Neural cell (in vitro differentiated cells): ENCODE results near the gene PTPRD. TPM values are rescaled to one million over a fixed set of nuclear protein-coding genes. Genes with fewer than 3 reads are reported as not detected.

Source experiments
- H2AFZ ChIP-seq: fragments of 200-600, 300-800 bp; sonication (generic), shearing (Covaris generic); 2 replicates; pipeline ENCODE4 v1.6.0; 2014; ENCODE audit warnings: low read depth, mild to moderate bottlenecking, antibody characterized with exemption, low read length, moderate library complexity
- H3F3A ChIP-seq: fragments of 200-600 bp; shearing (Covaris generic); 2 replicates; pipeline ENCODE4 v1.6.1; 2016; ENCODE audit warnings: mild to moderate bottlenecking, moderate library complexity, mixed read lengths, antibody characterized with exemption, low read length; ENCODE audit not compliant: insufficient read depth, poor library complexity, severe bottlenecking
- H3K27ac ChIP-seq: fragments of 200-600, 300-800 bp; sonication (generic), shearing (Covaris generic); 2 replicates; pipeline ENCODE4 v1.5.1; 2014; ENCODE audit warnings: mild to moderate bottlenecking, low read length, moderate library complexity
- H3K27me3 ChIP-seq: fragments of 300-800, 200-600 bp; sonication (generic), shearing (Covaris generic); 2 replicates; pipeline ENCODE4 v1.6.0; 2014; ENCODE audit warnings: mild to moderate bottlenecking, low read depth, low read length, moderate library complexity; ENCODE audit not compliant: insufficient read depth
- H3K36me3 ChIP-seq: fragments of 300-800, 200-600 bp; sonication (generic), shearing (Covaris generic); 2 replicates; pipeline ENCODE4 v1.5.1; 2014; ENCODE audit warnings: mild to moderate bottlenecking, antibody characterized with exemption, low read length, moderate library complexity; ENCODE audit not compliant: insufficient read depth
- H3K4me2 ChIP-seq: fragments of 300-800, 200-600 bp; sonication (generic), shearing (Covaris generic); 2 replicates; pipeline ENCODE4 v1.6.0; 2014; ENCODE audit warnings: mild to moderate bottlenecking, low read length
- H3K4me3 ChIP-seq: fragments of 300-800, 200-600 bp; sonication (generic), shearing (Covaris generic); 2 replicates; pipeline ENCODE4 v1.5.1; 2014; ENCODE audit warnings: mild to moderate bottlenecking, low read length, moderate library complexity
- H3K79me2 ChIP-seq: fragments of 200-600 bp; shearing (Covaris generic); replicated peaks from 2 replicates; pipeline ENCODE4 v1.6.0; 2014; ENCODE audit warnings: mild to moderate bottlenecking, low read length, moderate library complexity; ENCODE audit not compliant: insufficient read depth
- H3K9ac ChIP-seq: fragments of 300-800, 200-600 bp; sonication (generic), shearing (Covaris generic); 2 replicates; pipeline ENCODE4 v1.6.1; 2016; ENCODE audit warnings: mild to moderate bottlenecking, low read length, mixed read lengths
- H3K9me2 ChIP-seq: fragments of 200-600 bp; shearing (Covaris generic); 2 replicates; pipeline ENCODE4 v1.6.1; 2016; ENCODE audit warnings: mild to moderate bottlenecking, low read length, mixed read lengths; ENCODE audit not compliant: insufficient read depth
- H3K9me3 ChIP-seq: fragments of 200-600, 300-800 bp; sonication (generic), shearing (Covaris generic); 2 replicates; pipeline ENCODE4 v1.6.1; 2016; ENCODE audit warnings: mild to moderate bottlenecking, mixed run types, low read length, moderate library complexity, mixed read lengths
- H4K20me1 ChIP-seq: fragments of 200-600 bp; shearing (Covaris generic); 2 replicates; pipeline ENCODE4 v1.6.1; 2016; ENCODE audit warnings: mild to moderate bottlenecking, mixed run types; ENCODE audit not compliant: insufficient read depth
- CTCF ChIP-seq: fragments of 450-650 bp; IDR thresholded peaks from 2 replicates; pipeline ENCODE4 v1.5.1; 2014; ENCODE audit warnings: antibody characterized with exemption, mild to moderate bottlenecking, moderate library complexity; ENCODE audit not compliant: poor library complexity, severe bottlenecking
- EP300 ChIP-seq: fragments of 450-650 bp; conservative IDR thresholded peaks from 2 replicates; pipeline ENCODE4 v1.6.1; 2014; ENCODE audit warnings: antibody characterized with exemption, mild to moderate bottlenecking, moderate library complexity; ENCODE audit not compliant: poor library complexity, severe bottlenecking
- EZH2 ChIP-seq: fragments of 200-600, 300-800 bp; shearing (Covaris generic), sonication (generic); IDR thresholded peaks from 2 replicates; pipeline ENCODE4 v1.6.1; 2014; ENCODE audit warnings: antibody characterized with exemption, low read length, borderline replicate concordance, mild to moderate bottlenecking; ENCODE audit not compliant: insufficient read depth, poor library complexity, severe bottlenecking
- MXI1 ChIP-seq: fragments of 450-650 bp; conservative IDR thresholded peaks from 2 replicates; pipeline ENCODE4 v1.6.1; 2014; ENCODE audit warnings: antibody characterized with exemption, mild to moderate bottlenecking; ENCODE audit not compliant: poor library complexity, severe bottlenecking
- POLR2AphosphoS5 ChIP-seq: IDR thresholded peaks from 2 replicates; pipeline ENCODE4 v1.6.1; 2012
- RAD21 ChIP-seq: fragments of 450-650 bp; conservative IDR thresholded peaks from 2 replicates; pipeline ENCODE4 v1.6.1; 2014; ENCODE audit warnings: antibody characterized with exemption, mild to moderate bottlenecking, moderate library complexity
- REST ChIP-seq: IDR thresholded peaks from 2 replicates; pipeline ENCODE4 v1.6.1; 2012; ENCODE audit warnings: borderline replicate concordance
- SMC3 ChIP-seq: fragments of 450-650 bp; conservative IDR thresholded peaks from 2 replicates; pipeline ENCODE4 v1.6.1; 2014; ENCODE audit warnings: antibody characterized with exemption, mild to moderate bottlenecking, moderate library complexity; ENCODE audit not compliant: poor library complexity
- TAF1 ChIP-seq: IDR thresholded peaks from 2 replicates; pipeline ENCODE4 v1.6.1; 2012; ENCODE audit warnings: low read depth
- polyA plus RNA-seq: library from polyadenylated mRNA; depleted of rRNA; stranded (reverse); fragments of >200 nt; gene quantifications from 2 replicates; pipeline ENCODE4 v1.2.3, GENCODE V29; 2014

PTPRD gene
- polyA plus RNA-seq, 1 donor from 2014 or later: 143 TPM

GRCh38 chr9:8600914-8601680, 2011.7 kb downstream of the PTPRD start:
- no peaks in the 10 kb centered on the region for H3K9me3 ChIP-seq
- no peaks in the 10 kb centered on the region for H3F3A ChIP-seq
- H3K9ac ChIP-seq: no peak overlapping the region
- H3K27ac ChIP-seq: no peak overlapping the region
- no peak overlapping the region for H3K4me3 ChIP-seq
- no peak for TF ChIP-seq MXI1
- no peak for TF ChIP-seq EP300
- no peak for TF ChIP-seq REST
- no peak for TF ChIP-seq POLR2AphosphoS5
- TF ChIP-seq SMC3: no peak
- no peak for TF ChIP-seq EZH2
- no peak for TF ChIP-seq TAF1
- TF ChIP-seq CTCF: no peak
- no peak for TF ChIP-seq RAD21
- H3K27me3 ChIP-seq: no peaks in the 10 kb centered on the region
- no peak overlapping the region for H3K4me2 ChIP-seq
- H2AFZ ChIP-seq: no peak overlapping the region
- H4K20me1 ChIP-seq: no peaks in the 10 kb centered on the region
- H3K36me3 ChIP-seq: no peaks in the 10 kb centered on the region
- no peaks in the 10 kb centered on the region for H3K9me2 ChIP-seq
- no peaks in the 10 kb centered on the region for H3K79me2 ChIP-seq

DNA sequence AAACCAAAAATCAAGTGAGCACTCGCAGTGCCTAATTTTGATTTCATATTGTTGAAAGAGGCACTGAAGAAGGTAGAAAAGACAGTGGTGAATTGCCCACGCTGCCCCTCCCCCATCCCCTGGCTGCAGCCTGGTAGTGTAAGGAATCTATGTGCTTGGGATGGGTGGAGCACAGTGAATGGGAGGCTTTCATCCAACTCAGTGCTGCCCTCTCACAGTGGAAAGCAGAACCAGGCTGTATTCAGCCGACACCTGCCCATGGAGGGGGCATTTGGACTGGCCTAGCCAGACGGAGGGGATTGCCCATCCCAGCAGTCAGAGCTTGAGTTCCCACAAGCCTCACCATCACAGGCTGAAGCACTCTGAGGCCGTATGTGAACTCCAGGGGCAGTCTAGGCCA, 2012.9 kb downstream of the PTPRD start:
- Histone ChIP-seq H3K79me2 (no peaks in the 10 kb centered on the region), H3F3A (no peaks in the 10 kb centered on the region), H2AFZ (no peak overlapping the region), H4K20me1 (no peaks in the 10 kb centered on the region), H3K27ac (no peak overlapping the region), H3K4me2 (no peak overlapping the region), H3K9ac (no peak overlapping the region), H3K4me3 (no peak overlapping the region), H3K27me3 (no peaks in the 10 kb centered on the region), H3K9me2 (no peaks in the 10 kb centered on the region), H3K36me3 (no peaks in the 10 kb centered on the region), H3K9me3 (no peaks in the 10 kb centered on the region)
- no peak for TF ChIP-seq MXI1
- TF ChIP-seq RAD21: no peak
- TF ChIP-seq POLR2AphosphoS5: no peak
- no peak for TF ChIP-seq EP300
- no peak for TF ChIP-seq TAF1
- TF ChIP-seq REST: no peak
- TF ChIP-seq EZH2: no peak
- no peak for TF ChIP-seq CTCF
- TF ChIP-seq SMC3: no peak
